ENCODE measurements around the gene CLK3.
"Not testable (repeated sequence)": the region's sequence is repeated elsewhere in the genome, so short reads cannot be mapped to it uniquely, and the experiment has no call there.

The CLK3 gene

DNA sequence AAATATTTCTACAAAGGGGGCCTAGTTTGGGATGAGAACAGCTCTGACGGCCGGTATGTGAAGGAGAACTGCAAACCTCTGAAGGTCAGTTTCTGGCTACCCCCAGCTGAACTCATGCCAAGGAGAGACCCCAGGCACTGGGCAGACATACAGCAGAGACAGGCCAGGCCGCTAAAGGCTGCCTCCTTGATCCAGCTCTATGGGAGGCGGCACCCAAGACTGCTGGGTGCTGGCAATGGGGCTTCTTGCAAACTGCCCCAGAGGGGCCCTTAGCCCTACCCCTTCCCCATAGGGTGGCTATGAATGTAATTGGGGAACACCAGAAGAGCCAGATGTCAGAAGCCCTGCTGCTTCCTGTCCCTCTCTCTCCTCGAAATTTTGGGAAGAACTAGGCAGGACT is 13.3 kb downstream of the CLK3 start:
- no peak overlapping the region for H3K4ac ChIP-seq (ENCODE audit: low read depth, low read length)
- no peak overlapping the region for H2AK5ac ChIP-seq (ENCODE audit: low read length)
- no peaks in the 10 kb centered on the region for H3K79me2 ChIP-seq (ENCODE audit: control insufficient read depth, insufficient read depth, low read length, poor library complexity)
- WGBS (ENCODE audit: extremely low coverage, insufficient coverage, insufficient read length): no CpG with 5 or more reads among the region's 5 CpGs
- no peak overlapping the region for H2BK12ac ChIP-seq (ENCODE audit: low read length)
- H3K79me1 ChIP-seq (ENCODE audit: low read length): no peaks in the 10 kb centered on the region
- H3K27ac ChIP-seq (ENCODE audit: low read depth, low read length): no peak overlapping the region
- no peaks in the 10 kb centered on the region for H3K4me1 ChIP-seq (ENCODE audit: control insufficient read depth in 1 of 2, insufficient read depth in 2 of 2, low read length in 2 of 2)
- H3K4me3 ChIP-seq (ENCODE audit: low read depth, low read length): no peak overlapping the region
- H3K18ac ChIP-seq (ENCODE audit: low read length): no peak overlapping the region
- no peaks in the 10 kb centered on the region for H3K9me3 ChIP-seq (ENCODE audit: insufficient read depth, low read depth, low read length)
- no peak overlapping the region for H2BK5ac ChIP-seq (ENCODE audit: low read depth, low read length, poor library complexity)
- no peak overlapping the region for H2BK120ac ChIP-seq (ENCODE audit: insufficient read depth, low read length, poor library complexity)
- H3K9ac ChIP-seq (ENCODE audit: low read length): no peak overlapping the region
- no peak overlapping the region for H4K91ac ChIP-seq (ENCODE audit: low read depth, low read length)
- H4K12ac ChIP-seq (ENCODE audit: low read depth, low read length): no peak overlapping the region
- H3K4me2 ChIP-seq (ENCODE audit: low read length): no peak overlapping the region
- no peak overlapping the region for H2AFZ ChIP-seq (ENCODE audit: insufficient read depth, low read length, poor library complexity)
- no peak for DNase-seq
- H3K27me3 ChIP-seq (ENCODE audit: insufficient read depth, low read length): no peaks in the 10 kb centered on the region
- peaks cover 91 to 95% of the 10 kb centered on the region in 2 experiments for H3K36me3 ChIP-seq (ENCODE audit: control insufficient read depth in 1 of 2, insufficient read depth in 2 of 2, low read length in 2 of 2)
- H4K8ac ChIP-seq (ENCODE audit: low read depth, low read length): no peak overlapping the region
- no peak overlapping the region for H3K14ac ChIP-seq (ENCODE audit: low read length)
- H3K23ac ChIP-seq (ENCODE audit: low read length): no peak overlapping the region

DNA sequence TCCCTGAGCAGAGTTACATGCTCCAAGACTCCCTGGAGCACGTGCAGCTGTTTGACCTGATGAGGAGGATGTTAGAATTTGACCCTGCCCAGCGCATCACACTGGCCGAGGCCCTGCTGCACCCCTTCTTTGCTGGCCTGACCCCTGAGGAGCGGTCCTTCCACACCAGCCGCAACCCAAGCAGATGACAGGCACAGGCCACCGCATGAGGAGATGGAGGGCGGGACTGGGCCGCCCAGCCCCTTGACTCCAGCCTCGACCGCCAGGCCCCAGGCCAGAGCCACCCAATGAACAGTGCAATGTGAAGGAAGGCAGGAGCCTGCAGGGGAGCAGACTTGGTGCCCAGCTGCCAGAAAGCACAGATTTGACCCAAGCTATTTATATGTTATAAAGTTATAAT is 14.1 kb downstream of the CLK3 start:
- not testable (repeated sequence) for H3K4me3 ChIP-seq (ENCODE audit: low read depth, low read length); H4K91ac ChIP-seq (ENCODE audit: low read depth, low read length); H3K4me2 ChIP-seq (ENCODE audit: low read length); H2BK12ac ChIP-seq (ENCODE audit: low read length); H2BK5ac ChIP-seq (ENCODE audit: low read depth, low read length, poor library complexity); H3K4me1 ChIP-seq (ENCODE audit: control insufficient read depth in 1 of 2, insufficient read depth in 2 of 2, low read length in 2 of 2); H3K14ac ChIP-seq (ENCODE audit: low read length); H3K9me3 ChIP-seq (ENCODE audit: insufficient read depth, low read depth, low read length); H3K27ac ChIP-seq (ENCODE audit: low read depth, low read length); H2BK120ac ChIP-seq (ENCODE audit: insufficient read depth, low read length, poor library complexity); H3K9ac ChIP-seq (ENCODE audit: low read length); H2AK5ac ChIP-seq (ENCODE audit: low read length); H4K12ac ChIP-seq (ENCODE audit: low read depth, low read length); H3K27me3 ChIP-seq (ENCODE audit: insufficient read depth, low read length); H3K18ac ChIP-seq (ENCODE audit: low read length); H3K4ac ChIP-seq (ENCODE audit: low read depth, low read length); H4K8ac ChIP-seq (ENCODE audit: low read depth, low read length); H3K79me2 ChIP-seq (ENCODE audit: control insufficient read depth, insufficient read depth, low read length, poor library complexity); DNase-seq; H3K23ac ChIP-seq (ENCODE audit: low read length); H2AFZ ChIP-seq (ENCODE audit: insufficient read depth, low read length, poor library complexity); H3K79me1 ChIP-seq (ENCODE audit: low read length)
- peaks cover 83 to 89% of the 10 kb centered on the region in 2 experiments for H3K36me3 ChIP-seq (ENCODE audit: control insufficient read depth in 1 of 2, insufficient read depth in 2 of 2, low read length in 2 of 2)
- WGBS (ENCODE audit: extremely low coverage, insufficient coverage, insufficient read length): no CpG with 5 or more reads among the region's 10 CpGs

DNA sequence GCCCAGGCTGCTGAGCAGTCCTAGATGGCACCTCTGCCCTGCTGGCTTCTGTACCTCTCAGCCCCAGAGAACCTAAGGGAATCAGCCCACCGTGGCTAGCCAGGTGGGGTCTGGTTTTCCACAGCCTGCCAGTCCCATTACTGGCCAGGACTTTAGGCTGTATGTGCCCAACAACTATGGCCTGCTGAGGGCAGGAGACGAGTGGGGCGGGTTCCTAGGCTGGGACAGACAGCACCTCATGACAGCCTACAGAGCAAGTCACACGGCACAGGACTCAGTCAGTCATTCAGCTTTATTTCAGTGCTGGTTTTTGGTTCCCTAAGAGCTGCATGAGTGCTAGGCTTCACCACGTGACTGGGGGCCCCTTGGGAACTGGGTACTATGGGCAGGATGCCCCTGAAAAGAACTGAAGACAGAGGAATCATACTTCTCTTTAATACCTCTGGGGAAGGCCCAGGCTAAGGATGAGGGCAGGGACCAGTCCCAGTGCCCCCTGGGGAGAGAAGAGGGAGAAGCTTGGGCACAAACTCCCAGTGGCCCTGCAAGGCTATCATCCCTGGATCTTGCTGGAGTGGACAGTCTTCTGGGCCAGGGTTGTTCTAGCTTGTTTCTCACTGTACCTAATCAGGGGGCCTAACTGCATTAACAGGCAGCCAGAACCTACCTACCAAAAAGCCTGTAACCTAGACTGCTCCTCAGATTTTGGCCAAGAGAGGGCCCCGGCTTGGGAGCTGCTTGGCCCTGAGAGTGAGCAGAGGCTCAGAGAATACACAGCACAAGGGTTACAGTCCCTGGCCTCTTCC is 14.8 kb downstream of the CLK3 start:
- no CpG with 5 or more reads among the region's 6 CpGs for WGBS (ENCODE audit: extremely low coverage, insufficient coverage, insufficient read length)
- H2AK5ac ChIP-seq (ENCODE audit: low read length): no peak overlapping the region
- H3K4ac ChIP-seq (ENCODE audit: low read depth, low read length): no peak overlapping the region
- H3K18ac ChIP-seq (ENCODE audit: low read length): no peak overlapping the region
- no peak overlapping the region for H3K4me2 ChIP-seq (ENCODE audit: low read length)
- no peak overlapping the region for H2AFZ ChIP-seq (ENCODE audit: insufficient read depth, low read length, poor library complexity)
- H3K4me1 ChIP-seq (ENCODE audit: control insufficient read depth in 1 of 2, insufficient read depth in 2 of 2, low read length in 2 of 2): no peaks in the 10 kb centered on the region
- DNase-seq: no peak
- H3K27me3 ChIP-seq (ENCODE audit: insufficient read depth, low read length): no peaks in the 10 kb centered on the region
- no peaks in the 10 kb centered on the region for H3K9me3 ChIP-seq (ENCODE audit: insufficient read depth, low read depth, low read length)
- H4K8ac ChIP-seq (ENCODE audit: low read depth, low read length): no peak overlapping the region
- H3K9ac ChIP-seq (ENCODE audit: low read length): no peak overlapping the region
- H4K12ac ChIP-seq (ENCODE audit: low read depth, low read length): no peak overlapping the region
- H2BK12ac ChIP-seq (ENCODE audit: low read length): no peak overlapping the region
- no peak overlapping the region for H3K23ac ChIP-seq (ENCODE audit: low read length)
- H3K27ac ChIP-seq (ENCODE audit: low read depth, low read length): no peak overlapping the region
- H4K91ac ChIP-seq (ENCODE audit: low read depth, low read length): no peak overlapping the region
- no peak overlapping the region for H3K14ac ChIP-seq (ENCODE audit: low read length)
- no peak overlapping the region for H2BK5ac ChIP-seq (ENCODE audit: low read depth, low read length, poor library complexity)
- H2BK120ac ChIP-seq (ENCODE audit: insufficient read depth, low read length, poor library complexity): no peak overlapping the region
- no peak overlapping the region for H3K4me3 ChIP-seq (ENCODE audit: low read depth, low read length)
- H3K79me1 ChIP-seq (ENCODE audit: low read length): no peaks in the 10 kb centered on the region
- peaks cover 76 to 84% of the 10 kb centered on the region in 2 experiments for H3K36me3 ChIP-seq (ENCODE audit: control insufficient read depth in 1 of 2, insufficient read depth in 2 of 2, low read length in 2 of 2)
- H3K79me2 ChIP-seq (ENCODE audit: control insufficient read depth, insufficient read depth, low read length, poor library complexity): no peaks in the 10 kb centered on the region

DNA sequence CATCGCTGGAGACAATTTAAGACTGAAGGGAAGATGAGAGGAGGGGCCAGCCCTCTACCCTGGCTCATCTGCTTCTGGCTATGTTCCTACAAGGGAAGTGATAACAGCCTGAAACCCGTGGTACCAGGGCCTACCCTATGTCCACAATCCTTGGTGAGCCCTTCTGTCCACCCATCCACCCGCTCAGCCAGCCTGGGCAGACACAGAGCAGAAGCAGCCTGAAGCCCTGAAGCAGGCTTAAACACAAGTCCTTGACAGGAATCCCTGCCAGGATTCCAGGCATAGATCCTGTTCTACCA is 15.4 kb downstream of the CLK3 start:
- H3K79me1 ChIP-seq (ENCODE audit: low read length): no peaks in the 10 kb centered on the region
- H3K79me2 ChIP-seq (ENCODE audit: control insufficient read depth, insufficient read depth, low read length, poor library complexity): no peaks in the 10 kb centered on the region
- DNase-seq: no peak
- no peak overlapping the region for H2BK5ac ChIP-seq (ENCODE audit: low read depth, low read length, poor library complexity)
- no peak overlapping the region for H4K8ac ChIP-seq (ENCODE audit: low read depth, low read length)
- H3K27ac ChIP-seq (ENCODE audit: low read depth, low read length): no peak overlapping the region
- H3K14ac ChIP-seq (ENCODE audit: low read length): no peak overlapping the region
- no peak overlapping the region for H2BK12ac ChIP-seq (ENCODE audit: low read length)
- WGBS (ENCODE audit: extremely low coverage, insufficient coverage, insufficient read length): no CpG with 5 or more reads among the region's 3 CpGs
- no peak overlapping the region for H3K9ac ChIP-seq (ENCODE audit: low read length)
- no peak overlapping the region for H2AK5ac ChIP-seq (ENCODE audit: low read length)
- no peaks in the 10 kb centered on the region for H3K4me1 ChIP-seq (ENCODE audit: control insufficient read depth in 1 of 2, insufficient read depth in 2 of 2, low read length in 2 of 2)
- no peaks in the 10 kb centered on the region for H3K9me3 ChIP-seq (ENCODE audit: insufficient read depth, low read depth, low read length)
- H3K4me2 ChIP-seq (ENCODE audit: low read length): no peak overlapping the region
- no peak overlapping the region for H3K23ac ChIP-seq (ENCODE audit: low read length)
- H3K18ac ChIP-seq (ENCODE audit: low read length): no peak overlapping the region
- H3K4me3 ChIP-seq (ENCODE audit: low read depth, low read length): no peak overlapping the region
- no peak overlapping the region for H4K91ac ChIP-seq (ENCODE audit: low read depth, low read length)
- H4K12ac ChIP-seq (ENCODE audit: low read depth, low read length): no peak overlapping the region
- H3K36me3 ChIP-seq (ENCODE audit: control insufficient read depth in 1 of 2, insufficient read depth in 2 of 2, low read length in 2 of 2): peaks cover 74 to 82% of the 10 kb centered on the region in 2 experiments
- no peak overlapping the region for H2BK120ac ChIP-seq (ENCODE audit: insufficient read depth, low read length, poor library complexity)
- H2AFZ ChIP-seq (ENCODE audit: insufficient read depth, low read length, poor library complexity): no peak overlapping the region
- H3K4ac ChIP-seq (ENCODE audit: low read depth, low read length): no peak overlapping the region
- H3K27me3 ChIP-seq (ENCODE audit: insufficient read depth, low read length): no peaks in the 10 kb centered on the region
